Measurements from ENCODE around the gene CCBE1. TPM values are rescaled to one million over a fixed set of nuclear protein-coding genes. Genes with fewer than 3 reads are reported as not detected.

Gene CCBE1
- total RNA-seq, 2 experiments from 2014 or later = 0.14 TPM; not detected in 1

- Mint-ChIP-seq H3K27me3 (peaks cover 3% of the 10 kb centered on the region), H3K27ac (no peak overlapping the region), H3K9me3 (ENCODE audit: low read depth) (no peaks in the 10 kb centered on the region), H3K36me3 (ENCODE audit: low read depth) (no peaks in the 10 kb centered on the region), H3K4me3 (no peak overlapping the region), H3K4me1 (no peaks in the 10 kb centered on the region)
- ChIA-PET POLR2A (no interaction called here), CTCF (interaction anchor here (0.6 kb wide), 1 partner anchor 535 kb away, joined by 3 read pairs; no protein-coding TSS in a partner anchor)
- DNase-seq (no peak), ATAC-seq (no peak)
- intact Hi-C loops (cut with DNase I, micrococcal nuclease) = no loop called here
These were observed 32.6 kb upstream of the CCBE1 start for GRCh38 chr18:59729781-59730180.

GRCh38 chr18:59728816-59729215 lies 31.6 kb upstream of the CCBE1 start:
- ATAC-seq = no peak
- H3K4me1 Mint-ChIP-seq = no peaks in the 10 kb centered on the region
- no peaks in the 10 kb centered on the region for H3K36me3 Mint-ChIP-seq (ENCODE audit: low read depth)
- no peak overlapping the region for H3K4me3 Mint-ChIP-seq
- intact Hi-C loops (cut with DNase I, micrococcal nuclease) = no loop called here
- DNase-seq = no peak
- H3K27ac Mint-ChIP-seq = no peak overlapping the region
- ChIA-PET POLR2A (no interaction called here), CTCF (no interaction called here)
- H3K9me3 Mint-ChIP-seq (ENCODE audit: low read depth) = no peaks in the 10 kb centered on the region
- H3K27me3 Mint-ChIP-seq = peaks cover 5% of the 10 kb centered on the region

- ATAC-seq = no peak
- Mint-ChIP-seq H3K36me3 (ENCODE audit: low read depth) (no peaks in the 10 kb centered on the region), H3K4me3 (no peak overlapping the region), H3K27me3 (peaks cover 3% of the 10 kb centered on the region), H3K9me3 (ENCODE audit: low read depth) (no peaks in the 10 kb centered on the region), H3K4me1 (no peaks in the 10 kb centered on the region), H3K27ac (no peak overlapping the region)
- no peak for DNase-seq
- intact Hi-C loops (cut with DNase I, micrococcal nuclease) = no loop called here
- CTCF ChIA-PET = no interaction called here
- POLR2A ChIA-PET = no interaction called here
These were observed 27.9 kb upstream of the CCBE1 start for GRCh38 chr18:59725142-59725541.

- CTCF ChIA-PET = interaction anchor here (0.7 kb wide), 2 partner anchors 16 to 189 kb away, joined by 3 read pairs; no protein-coding TSS in a partner anchor
- DNase-seq (no peak), ATAC-seq (no peak)
- H3K4me1 Mint-ChIP-seq = no peaks in the 10 kb centered on the region
- no peak overlapping the region for H3K27ac Mint-ChIP-seq
- no peaks in the 10 kb centered on the region for H3K9me3 Mint-ChIP-seq (ENCODE audit: low read depth)
- intact Hi-C loops (cut with DNase I, micrococcal nuclease) = no loop called here
- H3K4me3 Mint-ChIP-seq = no peak overlapping the region
- H3K36me3 Mint-ChIP-seq (ENCODE audit: low read depth) = no peaks in the 10 kb centered on the region
- H3K27me3 Mint-ChIP-seq = peaks cover 3% of the 10 kb centered on the region
- POLR2A ChIA-PET = no interaction called here
These were observed 26.9 kb upstream of the CCBE1 start for GRCh38 chr18:59724103-59724502.

- no peaks in the 10 kb centered on the region for H3K9me3 Mint-ChIP-seq (ENCODE audit: low read depth)
- H3K4me3 Mint-ChIP-seq = no peak overlapping the region
- CTCF ChIA-PET = no interaction called here
These were observed 24.7 kb upstream of the CCBE1 start for GRCh38 chr18:59721931-59722330.

GRCh38 chr18:59721211-59721610 lies 24.0 kb upstream of the CCBE1 start:
- DNase-seq (no peak), ATAC-seq (no peak)
- H3K4me3 Mint-ChIP-seq = no peak overlapping the region
- intact Hi-C loops (cut with DNase I, micrococcal nuclease) = no loop called here
- ChIA-PET CTCF (no interaction called here), POLR2A (no interaction called here)
- H3K27me3 Mint-ChIP-seq = peaks cover 3% of the 10 kb centered on the region
- no peaks in the 10 kb centered on the region for H3K9me3 Mint-ChIP-seq (ENCODE audit: low read depth)
- no peaks in the 10 kb centered on the region for H3K4me1 Mint-ChIP-seq
- H3K27ac Mint-ChIP-seq = no peak overlapping the region
- H3K36me3 Mint-ChIP-seq (ENCODE audit: low read depth) = no peaks in the 10 kb centered on the region

More at GRCh38 chr18:59721931-59722330, 24.7 kb upstream of the CCBE1 start:
- intact Hi-C loops (cut with DNase I, micrococcal nuclease) = no loop called here
- no peaks in the 10 kb centered on the region for H3K36me3 Mint-ChIP-seq (ENCODE audit: low read depth)
- POLR2A ChIA-PET = no interaction called here
- no peak for DNase-seq
- ATAC-seq = no peak
- H3K27ac Mint-ChIP-seq = no peak overlapping the region
- peaks cover 3% of the 10 kb centered on the region for H3K27me3 Mint-ChIP-seq
- no peaks in the 10 kb centered on the region for H3K4me1 Mint-ChIP-seq

GRCh38 chr18:59719544-59720181 lies 22.4 kb upstream of the CCBE1 start:
- POLR2A ChIA-PET = no interaction called here

GRCh38 chr18:59718464-59719157 lies 21.4 kb upstream of the CCBE1 start:
- Mint-ChIP-seq H3K9me3 (ENCODE audit: low read depth) (no peaks in the 10 kb centered on the region), H3K4me1 (no peaks in the 10 kb centered on the region), H3K27ac (no peak overlapping the region), H3K4me3 (no peak overlapping the region), H3K27me3 (no peaks in the 10 kb centered on the region), H3K36me3 (ENCODE audit: low read depth) (no peaks in the 10 kb centered on the region)
- intact Hi-C loops (cut with DNase I, micrococcal nuclease) = no loop called here
- ATAC-seq (no peak), DNase-seq (no peak)
- ChIA-PET POLR2A (no interaction called here), CTCF (interaction anchor here (0.7 to 1.3 kb wide), 2 partner anchors 22 to 105 kb away, joined by 3 to 4 read pairs; partner anchors contain the start of gene CCBE1)

More at GRCh38 chr18:59719544-59720181, 22.4 kb upstream of the CCBE1 start:
- Mint-ChIP-seq H3K9me3 (ENCODE audit: low read depth) (no peaks in the 10 kb centered on the region), H3K27me3 (peaks cover 3% of the 10 kb centered on the region), H3K36me3 (ENCODE audit: low read depth) (no peaks in the 10 kb centered on the region), H3K4me1 (no peaks in the 10 kb centered on the region), H3K4me3 (no peak overlapping the region), H3K27ac (no peak overlapping the region)
- ATAC-seq (no peak), DNase-seq (no peak)
- intact Hi-C loops (cut with DNase I, micrococcal nuclease) = no loop called here
- CTCF ChIA-PET = interaction anchor here (0.7 to 1.3 kb wide), 2 partner anchors 23 to 104 kb away, joined by 3 to 4 read pairs; partner anchors contain the start of gene CCBE1

GRCh38 chr18:59718108-59718463 lies 20.9 kb upstream of the CCBE1 start:
- DNase-seq = no peak
- ATAC-seq = no peak
- Mint-ChIP-seq H3K4me1 (no peaks in the 10 kb centered on the region), H3K27me3 (no peaks in the 10 kb centered on the region), H3K36me3 (ENCODE audit: low read depth) (no peaks in the 10 kb centered on the region), H3K9me3 (ENCODE audit: low read depth) (no peaks in the 10 kb centered on the region), H3K27ac (no peak overlapping the region), H3K4me3 (no peak overlapping the region)
- intact Hi-C loops (cut with DNase I, micrococcal nuclease) = no loop called here
- CTCF ChIA-PET = no interaction called here
- POLR2A ChIA-PET = no interaction called here

- Mint-ChIP-seq H3K9me3 (ENCODE audit: low read depth) (no peaks in the 10 kb centered on the region), H3K4me3 (no peak overlapping the region), H3K27me3 (no peaks in the 10 kb centered on the region), H3K4me1 (no peaks in the 10 kb centered on the region), H3K27ac (no peak overlapping the region), H3K36me3 (ENCODE audit: low read depth) (no peaks in the 10 kb centered on the region)
- DNase-seq = no peak
- ChIA-PET CTCF (interaction anchor here (1.0 kb wide), 1 partner anchor 21 kb away, joined by 6 read pairs; no protein-coding TSS in a partner anchor), POLR2A (no interaction called here)
- intact Hi-C loops (cut with DNase I, micrococcal nuclease) = no loop called here
- no peak for ATAC-seq
These were observed 20.1 kb upstream of the CCBE1 start for GRCh38 chr18:59717291-59717690.

GRCh38 chr18:59715966-59716369 lies 18.7 kb upstream of the CCBE1 start:
- no peaks in the 10 kb centered on the region for H3K4me1 Mint-ChIP-seq
- ChIA-PET POLR2A (no interaction called here), CTCF (no interaction called here)

GRCh38 chr18:59715445-59715844 lies 18.2 kb upstream of the CCBE1 start:
- H3K4me3 Mint-ChIP-seq = no peak overlapping the region
- H3K27me3 Mint-ChIP-seq = no peaks in the 10 kb centered on the region
- no peaks in the 10 kb centered on the region for H3K9me3 Mint-ChIP-seq (ENCODE audit: low read depth)
- DNase-seq (no peak), ATAC-seq (no peak)
- ChIA-PET CTCF (no interaction called here), POLR2A (no interaction called here)
- intact Hi-C loops (cut with DNase I, micrococcal nuclease) = no loop called here
- H3K36me3 Mint-ChIP-seq (ENCODE audit: low read depth) = no peaks in the 10 kb centered on the region
- no peaks in the 10 kb centered on the region for H3K4me1 Mint-ChIP-seq
- no peak overlapping the region for H3K27ac Mint-ChIP-seq

More at GRCh38 chr18:59715966-59716369, 18.7 kb upstream of the CCBE1 start:
- no peak overlapping the region for H3K27ac Mint-ChIP-seq
- H3K4me3 Mint-ChIP-seq = no peak overlapping the region
- intact Hi-C loops (cut with DNase I, micrococcal nuclease) = no loop called here
- no peaks in the 10 kb centered on the region for H3K36me3 Mint-ChIP-seq (ENCODE audit: low read depth)
- H3K9me3 Mint-ChIP-seq (ENCODE audit: low read depth) = no peaks in the 10 kb centered on the region
- DNase-seq (no peak), ATAC-seq (no peak)
- no peaks in the 10 kb centered on the region for H3K27me3 Mint-ChIP-seq
